Measurements from ENCODE around the gene ZNF625.
"Not testable (repeated sequence)": the region's sequence is repeated elsewhere in the genome, so short reads cannot be mapped to it uniquely, and the experiment has no call there.

ZNF625 gene

GRCh38 chr19:12137221-12137940 is 19.2 kb downstream of the ZNF625 start:
- peak in 1 of 2 donors; percentile 15 for DNase-seq (ENCODE audit: low read depth in 2 of 2)

GRCh38 chr19:12133069-12133468 is 23.5 kb downstream of the ZNF625 start:
- no peak for DNase-seq (ENCODE audit: low read depth in 2 of 2)

- DNase-seq (ENCODE audit: low read depth in 2 of 2) = no peak
These were observed 29.8 kb downstream of the ZNF625 start for GRCh38 chr19:12126707-12127106.

GRCh38 chr19:12117201-12117970 is 39.1 kb downstream of the ZNF625 start:
- DNase-seq (ENCODE audit: low read depth in 2 of 2) = no peak

- DNase-seq (ENCODE audit: low read depth in 2 of 2) = no peak
These were observed 43.4 kb downstream of the ZNF625 start for GRCh38 chr19:12113121-12113520.

GRCh38 chr19:12112701-12113100 is 43.8 kb downstream of the ZNF625 start:
- peak in 1 of 2 donors; percentile 16 for DNase-seq (ENCODE audit: low read depth in 2 of 2)

GRCh38 chr19:12111943-12112637 is 44.4 kb downstream of the ZNF625 start:
- no peak for DNase-seq (ENCODE audit: low read depth in 2 of 2)

DNA sequence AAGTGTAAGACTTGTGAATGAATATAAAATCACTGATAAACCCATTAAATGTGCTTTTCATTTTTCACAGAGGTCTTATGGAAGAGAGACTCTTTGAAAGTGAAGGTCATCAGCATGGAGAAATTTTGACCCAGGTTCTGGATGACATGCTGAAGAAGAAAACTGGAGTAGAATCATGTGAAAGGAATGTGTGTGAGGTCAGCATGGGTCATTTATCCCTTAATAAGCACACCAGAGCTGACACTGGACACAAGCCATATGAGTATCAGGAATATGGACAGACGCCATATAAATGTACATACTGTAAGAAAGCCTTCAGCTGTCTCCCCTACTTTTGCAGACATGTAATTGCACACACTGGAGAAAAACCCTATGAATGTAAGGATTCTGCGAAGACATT is 45.4 kb downstream of the ZNF625 start:
- DNase-seq (ENCODE audit: low read depth in 2 of 2) = no peak

DNA sequence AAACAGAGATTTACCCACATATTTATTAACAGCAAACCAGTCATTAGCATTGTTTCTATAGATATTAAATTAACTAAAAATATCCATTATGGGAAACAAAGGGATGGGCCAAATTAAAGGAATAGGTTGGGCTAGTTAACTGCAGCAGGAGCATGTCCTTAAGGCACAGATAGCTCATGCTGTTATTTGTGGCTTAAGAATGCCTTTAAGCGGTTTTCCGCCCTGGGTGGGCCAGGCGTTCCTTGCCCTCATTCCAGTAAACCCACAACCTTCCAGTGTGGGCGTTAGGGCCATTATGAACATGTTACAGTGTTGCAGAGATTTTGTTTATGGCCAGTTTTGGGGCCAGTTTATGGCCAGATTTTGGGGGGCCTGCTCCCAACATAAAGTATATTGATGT is 52.6 kb downstream of the ZNF625 start:
- DNase-seq (ENCODE audit: low read depth in 2 of 2) = not testable (repeated sequence)

DNA sequence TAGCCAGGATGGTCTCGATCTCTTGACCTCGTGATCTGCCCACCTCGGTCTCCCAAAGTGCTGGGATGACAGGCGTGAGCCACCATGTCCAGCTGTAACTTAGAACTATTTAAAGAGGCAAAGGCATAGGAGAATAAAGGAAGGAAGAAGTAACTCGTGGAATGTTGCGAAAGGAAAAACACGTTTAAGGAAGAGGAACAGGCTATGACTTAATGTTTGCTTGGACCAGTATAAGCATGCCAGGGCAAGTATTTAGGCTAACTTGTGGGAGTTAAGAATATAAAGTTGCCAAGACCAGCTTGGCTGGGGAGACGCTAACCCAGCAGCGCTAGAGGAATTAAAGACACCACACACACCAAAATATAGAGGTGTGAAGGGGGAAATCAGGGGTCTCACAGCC is 58.5 kb downstream of the ZNF625 start:
- no peak for DNase-seq (ENCODE audit: low read depth in 2 of 2)

GRCh38 chr19:12095111-12095790 is 61.3 kb downstream of the ZNF625 start:
- no peak for DNase-seq (ENCODE audit: low read depth in 2 of 2)

All from stimulated activated CD4-positive, alpha-beta T cell treated with anti-CD3 and anti-CD28 coated beads, Interleukin-4, amount 100 ng/mL, for 48 hours (primary cell).